ENCODE data around the gene SPIN1.
"Not testable (repeated sequence)": the region's sequence is repeated elsewhere in the genome, so short reads cannot be mapped to it uniquely, and the experiment has no call there.

Gene SPIN1

DNA sequence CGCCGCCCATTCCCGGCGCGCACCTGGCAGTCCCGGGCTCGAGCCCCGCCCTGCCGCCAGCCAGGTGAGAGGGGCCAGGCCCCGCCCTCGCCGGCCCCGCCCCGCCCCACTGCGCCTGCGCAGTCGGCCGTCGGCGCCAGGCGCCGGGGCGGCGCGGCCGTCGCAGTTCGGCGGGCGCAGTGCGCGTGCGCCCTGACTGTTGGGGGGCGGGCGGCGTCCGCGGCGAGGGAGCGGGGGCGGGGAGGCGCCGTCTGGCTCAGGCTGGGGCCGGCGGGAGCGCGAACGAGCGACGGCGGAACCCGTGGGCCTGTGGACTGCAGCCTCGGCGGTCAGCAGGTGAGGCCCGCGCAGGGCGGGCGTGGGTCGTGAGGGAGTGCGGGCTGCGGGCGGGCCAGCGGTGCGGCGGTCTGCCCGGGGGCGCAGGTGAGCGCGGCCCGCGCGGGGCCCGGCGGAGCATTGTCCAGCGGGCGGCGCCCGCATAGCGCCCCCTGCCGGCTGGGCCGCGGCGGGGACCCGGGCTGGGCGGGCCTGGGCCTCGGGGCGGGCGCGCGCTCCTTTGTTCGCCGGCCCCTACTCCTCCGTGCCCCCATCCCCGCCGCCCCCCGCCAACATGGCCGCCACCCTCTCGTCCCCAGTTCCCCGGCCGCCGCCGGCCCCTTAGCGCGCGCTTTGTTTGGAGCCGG lies at the start of gene SPIN1:
TSS of gene SPIN1 (plus strand) at position 242 of the 683 bp plus-strand sequence. CDS start 38,096 bp downstream, outside the sequence.
- DNase-seq (ENCODE audit: low spot score) = peak; percentile 86

DNA sequence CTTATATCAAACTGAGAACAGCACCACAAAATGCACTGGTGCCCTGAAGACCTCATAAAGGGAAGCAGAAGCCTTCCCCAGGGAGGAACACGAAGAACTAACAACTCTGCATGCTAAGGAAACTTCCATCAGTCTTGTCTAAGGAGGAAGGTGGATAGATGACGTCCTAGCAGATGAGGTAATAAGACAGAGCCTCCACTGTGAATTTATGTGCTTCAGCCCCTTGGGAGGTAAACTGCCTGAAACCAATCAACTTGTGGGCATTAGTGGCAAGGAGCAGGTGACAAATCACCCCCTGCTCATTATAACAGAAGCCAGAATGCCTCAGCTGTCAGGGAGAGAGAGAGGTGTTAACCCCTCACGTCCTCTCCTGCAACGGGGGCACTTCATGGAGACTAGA lies 48.9 kb upstream of the SPIN1 start:
- no peak for DNase-seq (ENCODE audit: low spot score)

DNA sequence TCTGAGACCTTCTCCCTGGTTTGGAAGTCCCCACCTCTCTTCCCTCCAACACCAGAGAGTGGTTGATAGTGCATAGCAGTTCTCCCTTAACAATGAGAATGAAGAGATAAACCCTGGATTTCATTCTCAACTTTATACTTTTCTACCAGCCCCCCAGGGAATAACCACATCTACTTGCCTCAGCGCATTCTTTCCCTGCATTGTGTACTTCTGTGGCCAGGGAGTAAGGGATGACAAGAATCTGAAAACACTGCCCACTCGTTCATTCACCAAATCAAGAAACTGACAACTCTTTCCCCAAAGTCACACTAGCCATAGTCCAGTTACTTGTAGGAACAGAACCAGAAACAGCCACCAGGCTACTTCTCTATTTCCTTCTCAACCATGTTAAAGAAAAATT lies 46.0 kb upstream of the SPIN1 start:
- no peak for DNase-seq (ENCODE audit: low spot score)

DNA sequence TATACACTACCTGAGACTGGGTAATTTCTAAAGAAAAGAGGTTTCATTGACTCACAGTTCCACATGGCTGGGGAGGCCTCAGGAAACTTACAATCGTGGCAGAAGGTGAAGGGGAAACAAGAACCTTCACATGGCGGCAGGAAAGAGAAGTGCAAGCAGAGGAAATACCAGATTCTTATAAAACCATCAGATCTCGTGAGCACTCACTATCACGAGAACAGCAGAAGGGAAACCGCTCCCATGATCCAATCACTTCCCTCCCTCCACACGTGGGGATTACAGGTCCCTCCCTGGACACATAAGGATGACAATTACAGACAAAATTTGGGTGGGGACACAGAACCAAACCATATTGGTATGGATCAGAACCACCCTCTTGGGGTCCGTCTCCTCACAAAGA lies 44.2 kb upstream of the SPIN1 start:
- DNase-seq (ENCODE audit: low spot score) = no peak

DNA sequence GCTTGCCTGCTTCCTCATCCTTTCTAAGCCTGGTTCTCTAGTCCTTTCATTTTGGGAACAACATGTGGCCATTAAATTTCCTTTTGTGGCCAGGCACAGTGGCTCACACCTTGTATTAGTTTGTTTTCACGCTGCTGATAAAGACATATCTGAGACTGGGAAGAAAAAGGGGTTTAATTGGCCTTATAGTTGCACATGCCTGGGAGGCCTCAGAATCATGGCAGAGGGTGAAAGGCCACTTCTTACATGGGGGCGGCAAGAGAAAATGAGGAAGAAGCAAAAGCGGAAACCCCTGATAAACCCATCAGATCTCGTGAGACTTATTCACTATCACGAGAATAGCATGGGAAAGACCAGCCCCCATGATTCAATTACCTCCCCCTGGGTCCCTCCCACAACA lies 37.9 kb upstream of the SPIN1 start:
- DNase-seq (ENCODE audit: low spot score) = not testable (repeated sequence)

DNA sequence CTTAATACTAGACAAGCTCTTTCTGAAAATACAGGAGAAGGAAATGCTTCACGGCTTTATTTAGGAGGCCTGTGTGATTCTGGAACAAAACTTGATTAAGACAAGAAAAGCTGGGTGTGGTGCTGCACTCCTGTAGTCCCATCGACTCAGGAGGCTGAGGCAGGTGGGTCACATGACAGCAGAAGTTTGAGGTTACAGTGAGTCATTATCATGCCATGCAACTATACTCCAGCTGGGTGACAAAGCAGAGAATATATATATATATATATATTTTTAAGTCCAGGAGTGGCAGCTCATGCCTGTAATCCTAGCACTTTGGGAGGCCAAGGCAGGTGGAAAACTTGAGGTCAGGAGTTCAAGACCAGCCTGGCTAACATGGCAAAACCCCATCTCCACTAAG lies 33.1 kb upstream of the SPIN1 start:
- DNase-seq (ENCODE audit: low spot score) = peak; percentile 82

DNA sequence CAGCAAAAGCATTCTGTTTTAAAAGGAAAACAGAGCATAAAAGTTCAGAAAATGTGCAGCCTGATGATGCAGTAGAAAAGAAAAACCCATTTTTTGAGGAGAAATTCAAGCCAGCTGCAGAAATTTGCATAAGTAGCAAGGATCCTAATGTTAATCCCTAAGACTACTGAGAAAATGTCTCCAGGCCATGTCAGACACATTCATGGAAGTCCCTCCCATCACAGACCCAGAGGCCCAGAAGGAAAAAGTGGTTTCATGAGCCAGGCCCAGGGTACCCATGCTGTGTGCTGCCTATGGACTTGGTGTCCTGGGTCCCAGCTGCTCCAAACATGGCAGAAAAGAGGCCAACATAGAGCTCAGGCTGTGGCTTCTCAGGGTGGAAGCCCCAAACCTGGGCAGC lies 31.0 kb upstream of the SPIN1 start:
- not testable (repeated sequence) for DNase-seq (ENCODE audit: low spot score)

DNA sequence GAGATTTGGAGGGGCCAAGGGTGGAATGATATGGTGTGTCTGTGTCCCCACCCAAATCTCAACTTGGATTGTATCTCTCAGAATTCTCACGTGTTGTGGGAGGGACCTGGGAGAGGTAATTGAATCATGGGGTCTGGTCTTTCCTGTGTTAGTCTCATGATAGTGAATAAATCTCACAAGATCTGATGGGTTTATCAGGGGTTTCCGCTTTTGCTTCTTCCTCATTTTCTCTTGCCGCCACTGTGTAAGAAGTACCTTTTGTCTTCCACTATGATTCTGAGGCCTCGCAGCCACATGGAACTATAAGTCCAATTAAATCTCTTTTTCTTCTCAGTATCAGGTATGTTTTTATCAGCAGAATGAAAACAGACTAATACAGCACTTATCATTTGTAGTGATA lies 29.5 kb upstream of the SPIN1 start:
- no peak for DNase-seq (ENCODE audit: low spot score)

DNA sequence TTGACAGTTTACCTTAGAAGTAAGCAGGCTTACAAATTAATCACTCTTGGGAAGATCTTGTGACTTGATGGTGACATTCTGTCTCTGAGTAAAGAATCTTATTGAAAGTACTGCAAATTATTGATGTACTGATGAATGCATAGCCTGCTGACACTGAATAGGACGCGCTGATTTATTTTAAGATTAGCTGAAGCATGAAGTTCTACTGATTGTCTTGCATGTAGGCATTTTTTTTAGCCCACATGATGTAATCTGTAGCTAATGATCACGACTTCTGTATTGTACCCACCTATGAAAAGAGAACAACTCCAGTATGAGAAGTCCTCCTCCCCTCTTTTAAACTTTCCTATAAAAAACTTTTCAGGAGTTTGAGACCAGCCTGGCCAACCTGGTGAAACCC lies 28.3 kb upstream of the SPIN1 start:
- DNase-seq (ENCODE audit: low spot score) = no peak

DNA sequence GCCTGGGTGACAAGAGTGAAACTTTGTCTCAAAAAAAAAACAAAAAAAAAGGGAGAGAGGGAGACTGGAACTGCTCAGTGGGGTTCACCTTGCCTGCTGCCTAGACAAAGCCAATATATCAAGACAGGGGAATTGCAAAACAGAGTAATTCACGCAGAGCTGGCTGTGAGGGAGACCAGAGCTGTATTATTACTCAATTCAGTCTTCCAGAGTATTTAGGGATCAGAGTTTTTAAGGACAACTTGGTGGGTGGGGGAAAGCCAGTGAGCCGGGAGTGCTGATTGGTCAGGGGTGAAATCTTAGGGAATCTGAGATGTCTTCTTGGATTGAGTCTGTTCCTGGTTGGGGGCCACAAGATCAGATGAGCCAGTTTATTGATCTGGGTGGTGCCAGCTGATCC lies 25.6 kb upstream of the SPIN1 start:
- no peak for DNase-seq (ENCODE audit: low spot score)

DNA sequence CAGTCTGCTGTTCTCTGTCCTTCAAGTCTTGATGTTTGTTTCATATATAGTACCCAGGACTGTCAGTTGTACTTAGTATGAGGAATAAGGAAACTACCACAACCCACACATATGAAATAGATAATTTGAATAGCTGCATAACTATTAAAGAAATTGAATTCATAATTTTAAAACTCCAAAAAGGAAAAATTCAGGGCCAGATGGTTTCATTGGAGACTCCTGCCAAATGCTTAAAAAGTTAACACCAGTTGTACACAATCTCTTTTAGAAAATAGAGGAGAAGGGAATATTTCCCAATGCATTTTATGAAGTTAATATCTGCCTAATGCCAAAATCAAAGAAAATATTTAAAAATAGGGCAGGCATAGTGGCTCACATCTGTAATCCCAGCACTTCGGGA lies 24.6 kb upstream of the SPIN1 start:
- no peak for DNase-seq (ENCODE audit: low spot score)

DNA sequence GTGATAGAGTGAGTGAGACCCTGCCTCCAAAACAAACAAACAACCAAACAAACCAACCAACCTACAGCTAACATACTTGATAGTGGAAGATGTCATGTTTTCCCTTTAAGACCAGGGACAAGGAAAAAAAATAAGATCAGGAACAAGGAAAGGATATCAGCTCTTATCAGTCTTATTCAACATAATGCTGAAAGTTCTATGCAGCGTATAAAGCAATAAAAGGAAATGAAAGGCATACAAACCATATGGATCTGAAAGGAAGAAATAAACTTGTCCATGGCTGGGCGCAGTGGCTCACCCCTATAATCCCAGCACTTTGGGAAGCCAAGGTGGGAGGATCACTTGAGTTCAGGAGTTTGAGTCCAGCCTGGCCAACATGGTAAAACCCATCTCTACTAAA lies 23.5 kb upstream of the SPIN1 start:
- DNase-seq (ENCODE audit: low spot score) = no peak

DNA sequence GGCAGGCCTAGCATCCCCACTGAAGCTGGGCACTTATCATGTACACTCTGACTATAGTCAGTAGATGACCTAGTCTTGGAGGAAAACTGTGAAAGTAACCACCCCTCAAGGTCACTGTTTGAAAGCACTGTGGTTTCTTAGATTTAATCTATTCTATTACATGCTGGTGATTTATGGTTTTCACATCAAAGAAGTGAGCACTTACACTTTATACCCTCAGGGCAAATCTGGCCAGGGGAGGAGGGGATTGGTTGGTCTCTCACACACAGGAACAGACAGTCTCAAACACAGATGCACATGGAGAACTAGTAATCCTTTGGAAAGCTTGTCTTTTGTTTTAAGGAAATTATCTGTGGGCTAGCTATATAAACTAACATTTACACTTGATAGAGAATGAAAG lies 17.9 kb upstream of the SPIN1 start:
- DNase-seq (ENCODE audit: low spot score) = no peak

DNA sequence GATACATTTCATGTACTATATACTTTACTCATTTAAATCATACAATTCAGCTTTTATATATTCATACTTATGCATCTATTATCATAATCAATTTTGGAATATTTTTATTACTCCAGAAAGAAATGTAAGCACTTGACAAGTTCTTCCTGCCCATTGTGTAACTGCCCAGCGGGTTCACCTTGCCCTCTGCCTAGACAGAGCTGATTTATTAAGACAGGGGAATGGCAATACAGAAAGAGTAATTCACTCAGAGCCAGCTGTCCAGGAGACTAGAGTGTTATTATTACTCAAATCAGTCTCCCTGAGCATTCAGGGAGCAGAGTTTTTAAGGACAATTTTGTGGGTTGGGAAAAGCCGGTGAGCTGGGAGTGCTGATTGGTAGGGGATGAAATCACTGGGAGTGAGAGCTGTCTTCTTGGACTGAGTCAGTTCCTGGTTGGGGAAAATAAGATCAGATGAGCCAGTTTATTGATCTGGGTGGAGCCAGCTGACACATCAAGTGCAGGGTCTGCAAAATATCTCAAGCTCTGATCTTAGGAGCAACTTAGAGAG lies 16.1 kb upstream of the SPIN1 start:
- peak; percentile 31 for DNase-seq (ENCODE audit: low spot score)

DNA sequence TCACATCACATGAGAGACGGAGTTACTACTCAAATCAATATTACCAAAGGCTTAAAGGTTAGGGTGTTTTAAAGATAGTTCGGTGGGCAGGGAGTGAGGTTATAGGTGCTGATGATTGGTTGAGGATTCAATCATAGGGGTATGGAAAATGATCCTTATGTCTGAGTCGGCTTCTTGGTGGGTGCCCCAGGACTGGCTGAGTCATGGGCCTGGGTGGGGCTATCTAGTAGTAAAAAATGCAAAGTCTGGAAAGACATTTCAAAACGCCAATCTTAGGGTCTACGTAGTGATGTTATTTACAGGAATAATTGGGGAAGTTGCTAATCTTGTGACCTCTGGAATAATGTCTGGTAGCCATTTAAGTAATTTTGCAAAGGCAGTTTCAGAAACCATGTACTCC lies 15.2 kb upstream of the SPIN1 start:
- no peak for DNase-seq (ENCODE audit: low spot score)

DNA sequence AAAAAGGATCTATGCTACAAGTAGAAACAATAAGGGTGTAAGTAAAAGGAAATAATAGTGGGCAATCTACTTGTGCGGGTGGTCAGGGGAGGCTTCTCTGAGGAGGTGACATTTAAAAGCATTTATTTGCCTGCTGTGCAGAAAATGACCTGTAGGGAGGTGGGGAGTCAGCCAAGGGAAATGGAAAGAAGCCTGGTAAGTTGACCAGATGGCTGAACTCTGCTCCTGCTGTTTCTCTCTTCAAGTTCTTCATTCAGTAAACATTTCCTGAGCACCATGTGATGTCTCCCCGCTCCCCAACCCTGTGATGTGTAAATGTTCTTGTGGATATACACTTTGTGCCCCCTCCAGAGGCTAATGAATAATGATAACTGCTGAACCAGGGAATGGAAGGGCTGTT lies 9.9 kb upstream of the SPIN1 start:
- no peak for DNase-seq (ENCODE audit: low spot score)

DNA sequence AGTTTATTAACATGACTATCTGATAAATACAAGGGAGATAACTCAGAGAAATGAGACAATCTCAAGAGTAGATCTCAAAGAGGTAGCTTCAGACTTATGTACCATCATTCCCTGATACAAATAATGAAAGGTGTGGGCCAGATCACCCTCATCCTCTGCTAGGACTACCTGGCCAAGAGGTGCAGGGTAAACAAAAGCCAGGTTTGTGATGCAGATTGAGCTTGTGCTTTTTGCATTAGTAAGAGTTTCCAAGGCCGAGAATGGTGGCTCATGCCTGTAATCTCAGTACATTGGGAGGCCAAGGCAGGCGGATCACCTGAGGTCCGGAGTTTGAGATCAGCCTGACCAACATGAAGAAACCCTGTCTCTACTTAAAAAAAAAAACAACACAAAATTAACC lies 8.9 kb upstream of the SPIN1 start:
- DNase-seq (ENCODE audit: low spot score) = no peak

DNA sequence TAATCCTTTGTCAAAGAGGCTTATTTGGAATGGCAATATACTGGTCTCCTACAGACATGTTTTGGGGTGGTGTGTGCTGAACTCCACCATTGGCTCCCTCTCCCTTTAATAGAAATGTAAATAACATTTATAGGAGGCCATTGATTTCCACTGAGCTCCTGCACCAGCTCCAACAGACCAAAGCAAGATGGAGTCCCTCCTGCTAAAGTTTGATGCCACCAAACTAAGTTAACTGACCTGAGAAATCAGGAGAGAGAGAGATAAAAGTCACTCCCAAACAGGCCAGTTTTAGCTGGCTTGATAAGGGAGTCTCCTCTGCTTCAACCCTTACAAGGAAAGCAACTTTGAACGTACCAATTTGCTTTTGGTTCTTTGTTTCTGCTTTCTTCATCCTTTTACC lies 8.1 kb upstream of the SPIN1 start:
- no peak for DNase-seq (ENCODE audit: low spot score)

DNA sequence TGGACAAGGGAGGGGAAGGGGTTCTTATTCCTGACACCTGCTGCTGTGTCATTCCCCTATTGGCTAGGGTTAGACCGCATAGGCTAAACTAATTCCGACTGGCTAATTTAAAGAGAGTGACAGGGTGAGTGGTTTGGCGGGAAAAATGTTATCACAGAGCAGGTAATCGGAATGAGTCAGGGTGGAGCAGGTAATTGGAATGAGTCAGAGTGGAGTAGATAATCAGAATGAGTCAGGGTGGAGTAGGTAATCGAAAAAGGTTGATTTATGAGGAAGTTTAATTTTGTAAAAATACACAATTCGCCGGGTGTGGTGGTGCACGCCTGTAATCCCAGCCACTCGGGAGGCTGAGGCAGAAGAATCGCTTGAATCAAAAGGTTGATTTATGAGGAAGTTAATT lies 6.9 kb upstream of the SPIN1 start:
- not testable (repeated sequence) for DNase-seq (ENCODE audit: low spot score)

DNA sequence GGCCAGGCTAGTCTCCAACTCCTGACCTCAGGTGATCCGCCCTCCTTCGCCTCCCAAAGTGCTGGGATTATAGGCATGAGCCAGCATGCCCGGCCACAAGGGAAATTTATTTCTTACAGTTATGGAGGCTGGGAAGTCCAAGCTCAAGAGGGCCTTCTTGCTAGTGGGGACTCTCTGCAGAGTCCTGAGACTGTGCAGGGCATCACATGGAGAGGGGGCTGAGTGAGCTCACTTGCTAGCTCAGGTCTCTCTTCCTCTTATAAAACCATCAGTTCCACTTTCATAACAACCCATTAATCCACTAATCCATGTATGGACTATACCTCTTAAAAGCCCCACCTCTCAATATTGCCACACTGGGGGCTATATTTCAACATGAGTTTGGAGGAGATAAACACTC lies 5.1 kb upstream of the SPIN1 start:
- DNase-seq (ENCODE audit: low spot score) = no peak

DNA sequence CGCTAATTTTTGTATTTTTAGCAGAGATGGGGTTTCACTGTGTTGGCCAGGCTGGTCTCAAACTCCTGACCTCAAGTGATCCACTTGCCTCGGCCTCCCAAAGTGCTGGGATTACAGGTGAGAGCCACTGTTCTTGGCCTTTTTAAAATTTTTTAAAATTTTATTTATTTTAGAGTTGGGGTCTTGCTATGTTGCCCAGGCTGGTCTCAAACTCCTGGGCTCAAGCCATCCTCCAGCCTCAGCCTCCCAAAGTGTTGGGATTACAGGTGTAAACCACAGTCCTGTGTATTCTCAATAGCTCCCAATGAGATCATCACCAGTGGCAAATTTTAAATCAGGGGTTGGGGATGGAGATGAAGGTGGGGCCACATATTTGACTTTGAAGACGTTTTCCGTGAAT lies 2.1 kb upstream of the SPIN1 start:
- not testable (repeated sequence) for DNase-seq (ENCODE audit: low spot score)

DNA sequence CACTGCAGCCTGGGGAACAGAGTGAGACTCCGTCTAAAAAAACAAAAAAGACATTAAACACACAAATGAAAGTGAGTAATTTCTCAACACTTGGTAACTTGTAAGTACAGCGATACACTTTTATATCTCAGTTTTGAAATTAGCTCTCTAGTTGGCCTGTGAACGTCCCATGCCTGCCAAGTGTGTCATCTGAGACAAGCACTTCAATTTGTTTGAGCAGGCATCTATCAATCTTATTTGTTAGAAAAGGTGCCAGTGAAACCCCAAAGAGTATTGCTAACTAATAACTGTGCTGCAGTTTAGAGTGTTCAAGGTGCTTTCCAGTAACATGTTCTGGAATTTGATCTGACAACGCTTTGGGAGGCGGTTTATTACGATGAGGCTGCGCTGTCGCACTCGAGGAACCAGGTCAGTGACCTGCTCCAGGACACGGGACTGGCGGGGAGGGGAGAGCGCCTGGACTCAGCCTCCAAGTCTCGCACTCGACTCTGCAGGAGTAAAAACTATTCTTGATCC lies 1.1 kb upstream of the SPIN1 start:
- peak; percentile 65 for DNase-seq (ENCODE audit: low spot score)

DNA sequence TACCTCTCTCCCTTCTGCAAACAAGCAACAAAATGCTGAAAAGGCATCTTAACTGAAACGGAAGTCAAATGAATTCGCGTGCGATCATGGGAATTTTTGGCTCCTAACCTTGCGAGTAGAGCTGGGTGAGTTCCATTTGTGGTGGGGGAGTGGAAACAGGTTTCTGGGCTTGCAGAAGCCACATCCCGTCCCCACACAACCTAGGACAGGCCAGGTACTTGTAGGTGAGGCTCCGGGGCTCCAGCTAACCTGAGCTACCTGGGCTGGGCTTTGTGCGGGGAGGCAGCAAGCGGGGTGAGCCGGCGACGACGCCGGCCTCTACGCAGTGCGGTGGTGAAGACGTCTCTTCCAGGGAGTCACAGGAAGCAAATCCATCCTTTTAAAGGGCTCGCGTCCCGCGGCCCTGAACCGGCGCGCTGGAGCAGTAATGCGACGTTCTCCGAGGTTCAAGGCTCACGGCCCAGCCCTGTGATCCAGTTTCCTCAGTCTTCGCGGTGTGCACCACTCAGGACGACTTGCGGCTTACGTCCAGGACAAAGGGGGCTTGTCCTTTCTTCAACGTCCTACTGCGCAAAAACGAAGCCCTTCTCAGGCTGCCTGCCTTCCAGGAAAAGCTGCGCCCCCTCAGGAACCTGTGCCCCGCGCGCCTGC lies 567 bp upstream of the SPIN1 start:
- peak; percentile 74 for DNase-seq (ENCODE audit: low spot score)

All from kidney tubule cell (primary cell).